NCI-H748 (cell line): ENCODE measurements around the gene PLEKHG4B.

Source experiments
- DNase-seq: peaks from one replicate; lab custom pipeline; 2025; ENCODE audit not compliant: unreplicated experiment; lab: John Stamatoyannopoulos, UW

The PLEKHG4B gene

GRCh38 chr5:167982-168660 lies 76.2 kb downstream of the PLEKHG4B start:
- DNase-seq: no peak

- no peak for DNase-seq
Measured at GRCh38 chr5:169071-169727, 77.2 kb downstream of the PLEKHG4B start.

- DNase-seq: no peak
Measured at GRCh38 chr5:169728-170094, 77.7 kb downstream of the PLEKHG4B start.

- DNase-seq: no peak
Measured at GRCh38 chr5:170971-171800, 79.2 kb downstream of the PLEKHG4B start.

- DNase-seq: no peak
Measured at GRCh38 chr5:171801-172331, 79.9 kb downstream of the PLEKHG4B start.

- DNase-seq: no peak
Measured at GRCh38 chr5:172421-172820, 80.5 kb downstream of the PLEKHG4B start.

- DNase-seq: no peak
Measured at GRCh38 chr5:172841-173251, 80.9 kb downstream of the PLEKHG4B start.

- no peak for DNase-seq
Measured at GRCh38 chr5:173392-174290, 81.7 kb downstream of the PLEKHG4B start.

GRCh38 chr5:174291-174600 lies 82.3 kb downstream of the PLEKHG4B start:
- DNase-seq: no peak

- DNase-seq: no peak
Measured at GRCh38 chr5:174876-175465, 83.0 kb downstream of the PLEKHG4B start.

GRCh38 chr5:176296-176823 lies 84.4 kb downstream of the PLEKHG4B start:
- no peak for DNase-seq

- DNase-seq: peak; percentile 82
Measured at GRCh38 chr5:178110-178509, 86.1 kb downstream of the PLEKHG4B start.

GRCh38 chr5:179401-179800 lies 87.4 kb downstream of the PLEKHG4B start:
- no peak for DNase-seq

- DNase-seq: no peak
Measured at GRCh38 chr5:180286-180918, 88.4 kb downstream of the PLEKHG4B start.

- DNase-seq: no peak
Measured at GRCh38 chr5:181160-181559, 89.2 kb downstream of the PLEKHG4B start.

GRCh38 chr5:181566-181965 lies 89.6 kb downstream of the PLEKHG4B start:
- no peak for DNase-seq

- DNase-seq: no peak
Measured at GRCh38 chr5:182126-182525, 90.2 kb downstream of the PLEKHG4B start.

- DNase-seq: no peak
Measured at GRCh38 chr5:184471-184870, 92.5 kb downstream of the PLEKHG4B start.

- DNase-seq: no peak
Measured at GRCh38 chr5:185095-186070, 93.4 kb downstream of the PLEKHG4B start.
